HepG2 (cell line): Measurements from ENCODE around the gene OR1S1. TPM values are rescaled to one million over a fixed set of nuclear protein-coding genes. Genes with fewer than 3 reads are reported as not detected.

Source experiments
- BORCS8-MEF2B ChIP-seq: sonication (generic); formaldehyde crosslinking; IDR thresholded peaks from 2 replicates; pipeline ENCODE4 v1.8.0; 2022; ENCODE audit warnings: mild to moderate bottlenecking, missing genetic modification reagents
- EHMT2 ChIP-seq: fragments of 200-600 bp; sonication (generic); IDR thresholded peaks from 2 replicates; pipeline ENCODE4 v1.7.0; 2017; ENCODE audit warnings: antibody characterized with exemption, low read depth, low read length, borderline replicate concordance
- ELF3 ChIP-seq: IDR thresholded peaks from 2 replicates; pipeline ENCODE4 v1.6.1; 2016; ENCODE audit warnings: missing genetic modification reagents, missing compliant biosample characterization
- FOXJ3 ChIP-seq: sonication (generic); formaldehyde crosslinking; IDR thresholded peaks from 2 replicates; pipeline ENCODE4 v1.4.0; 2020; ENCODE audit warnings: missing genetic modification reagents, mild to moderate bottlenecking, borderline replicate concordance
- HHEX ChIP-seq: IDR thresholded peaks from 2 replicates; pipeline ENCODE4 v1.6.1; 2016; ENCODE audit warnings: control low read depth
- HNF4A ChIP-seq: sonication (generic); formaldehyde crosslinking; IDR thresholded peaks from 2 replicates; pipeline ENCODE4 v1.4.0; 2020; ENCODE audit warnings: missing genetic modification reagents
- KLF16 ChIP-seq, 2 experiments: sonication (generic) in 1 of 2; formaldehyde crosslinking in 1 of 2; IDR thresholded peaks; 2 replicates each; pipeline versions ENCODE4 v1.6.1 to v1.8.0; 2016 to 2023; ENCODE audit warnings: missing genetic modification reagents in 2 of 2, missing compliant biosample characterization in 1 of 2
- MIXL1 ChIP-seq: IDR thresholded peaks from 2 replicates; pipeline ENCODE4 v1.6.1; 2016
- NFYB ChIP-seq: sonication (generic); formaldehyde crosslinking; IDR thresholded peaks from 2 replicates; pipeline ENCODE4 v1.4.0; 2020; ENCODE audit warnings: missing genetic modification reagents
- RXRB ChIP-seq: IDR thresholded peaks from 2 replicates; pipeline ENCODE4 v1.6.1; 2016; ENCODE audit warnings: borderline replicate concordance, missing genetic modification reagents, missing compliant biosample characterization
- SIX1 ChIP-seq: sonication (generic); formaldehyde crosslinking; IDR thresholded peaks from 2 replicates; pipeline ENCODE4 v1.4.0; 2020; ENCODE audit warnings: missing genetic modification reagents, borderline replicate concordance
- TAF1 ChIP-seq: sonication (generic); formaldehyde crosslinking; IDR thresholded peaks from 2 replicates; pipeline ENCODE4 v1.4.0; 2020; ENCODE audit warnings: missing genetic modification reagents
- YEATS2 ChIP-seq: sonication (generic); formaldehyde crosslinking; IDR thresholded peaks from 2 replicates; pipeline ENCODE4 v1.4.0; 2020; ENCODE audit warnings: missing genetic modification reagents, borderline replicate concordance
- ZC3H13 ChIP-seq: sonication (generic); formaldehyde crosslinking; IDR thresholded peaks from 2 replicates; pipeline ENCODE4 v1.8.1; 2023; ENCODE audit warnings: mild to moderate bottlenecking, missing genetic modification reagents, moderate library complexity
- ZFP62 ChIP-seq: sonication (generic); formaldehyde crosslinking; IDR thresholded peaks from 2 replicates; pipeline ENCODE4 v1.4.0; 2020; ENCODE audit warnings: missing genetic modification reagents
- ZIK1 ChIP-seq: sonication (generic); formaldehyde crosslinking; IDR thresholded peaks from 2 replicates; pipeline ENCODE4 v1.5.0; 2020; ENCODE audit warnings: mild to moderate bottlenecking, low read depth, missing genetic modification reagents, borderline replicate concordance
- ZNF232 ChIP-seq: sonication (generic); formaldehyde crosslinking; IDR thresholded peaks from 2 replicates; pipeline ENCODE4 v1.4.0; 2020; ENCODE audit warnings: missing genetic modification reagents, borderline replicate concordance
- ZNF33B ChIP-seq: sonication (generic); formaldehyde crosslinking; IDR thresholded peaks from 2 replicates; pipeline ENCODE4 v1.5.1; 2020; ENCODE audit warnings: mild to moderate bottlenecking, missing genetic modification reagents
- ZNF354B ChIP-seq: sonication (generic); formaldehyde crosslinking; IDR thresholded peaks from 2 replicates; pipeline ENCODE4 v1.8.0; 2022; ENCODE audit warnings: mild to moderate bottlenecking, missing genetic modification reagents
- ZNF367 ChIP-seq: sonication (generic); formaldehyde crosslinking; IDR thresholded peaks from 2 replicates; pipeline ENCODE4 v1.4.0; 2020; ENCODE audit warnings: missing genetic modification reagents, borderline replicate concordance
- ZNF547 ChIP-seq: sonication (generic); formaldehyde crosslinking; IDR thresholded peaks from 2 replicates; pipeline ENCODE4 v1.5.1; 2020; ENCODE audit warnings: mild to moderate bottlenecking, missing genetic modification reagents
- ZNF619 ChIP-seq: sonication (generic); formaldehyde crosslinking; IDR thresholded peaks from 2 replicates; pipeline ENCODE4 v1.4.0; 2020; ENCODE audit warnings: mild to moderate bottlenecking, missing genetic modification reagents
- ZNF773 ChIP-seq: sonication (generic); formaldehyde crosslinking; IDR thresholded peaks from 2 replicates; pipeline ENCODE4 v1.4.0; 2020; ENCODE audit warnings: missing genetic modification reagents, borderline replicate concordance
- ZSCAN12 ChIP-seq: sonication (generic); formaldehyde crosslinking; IDR thresholded peaks from 2 replicates; pipeline ENCODE4 v1.9.0; 2021; ENCODE audit warnings: mild to moderate bottlenecking, missing genetic modification reagents
- polyA plus RNA-seq, 8 experiments: library from polyadenylated mRNA; depleted of rRNA in 3 of 8; stranded (reverse) in 7 of 8; unstranded in 1 of 8; fragments of >200 nt; fragmentation: Illumina TruSeq in 4 of 8; extraction: Trizol in 4 of 8; gene quantifications; 2 replicates each; pipeline versions ENCODE4 v1.2.1 to v1.2.3, GENCODE V29; 2011 to 2016; ENCODE audit warnings: low read depth in 4 of 8, missing spikeins in 1 of 8, mixed read lengths in 1 of 8; ENCODE audit not compliant: insufficient read depth in 1 of 8
- total RNA-seq, 5 experiments: library from RNA; depleted of rRNA; stranded (reverse); fragments of >200 nt; fragmentation: Illumina TruSeq; extraction: Trizol; gene quantifications; 2 replicates each; pipeline ENCODE4 v1.2.3, GENCODE V29; 2016; ENCODE audit warnings: low read depth in 1 of 5
- TF ChIP-seq, protein P1 (sequence below): sonication (generic); formaldehyde crosslinking; IDR thresholded peaks from 2 replicates; pipeline ENCODE4 v1.5.1; 2020; ENCODE audit warnings: mild to moderate bottlenecking, missing genetic modification reagents, moderate library complexity
- TF ChIP-seq, protein P2 (sequence below): sonication (generic); formaldehyde crosslinking; conservative IDR thresholded peaks from 2 replicates; pipeline ENCODE4 v1.5.0; 2020; ENCODE audit warnings: missing genetic modification reagents
- TF ChIP-seq, protein P3 (sequence below): sonication (generic); formaldehyde crosslinking; IDR thresholded peaks from 2 replicates; pipeline ENCODE4 v1.8.0; 2022; ENCODE audit warnings: mild to moderate bottlenecking, missing genetic modification reagents, borderline replicate concordance

The OR1S1 gene
- total and polyA plus RNA-seq, 2 of the 13 experiments (the other 11 are each of a cell fraction or from before 2014, with no cell fraction given), result not detected

DNA sequence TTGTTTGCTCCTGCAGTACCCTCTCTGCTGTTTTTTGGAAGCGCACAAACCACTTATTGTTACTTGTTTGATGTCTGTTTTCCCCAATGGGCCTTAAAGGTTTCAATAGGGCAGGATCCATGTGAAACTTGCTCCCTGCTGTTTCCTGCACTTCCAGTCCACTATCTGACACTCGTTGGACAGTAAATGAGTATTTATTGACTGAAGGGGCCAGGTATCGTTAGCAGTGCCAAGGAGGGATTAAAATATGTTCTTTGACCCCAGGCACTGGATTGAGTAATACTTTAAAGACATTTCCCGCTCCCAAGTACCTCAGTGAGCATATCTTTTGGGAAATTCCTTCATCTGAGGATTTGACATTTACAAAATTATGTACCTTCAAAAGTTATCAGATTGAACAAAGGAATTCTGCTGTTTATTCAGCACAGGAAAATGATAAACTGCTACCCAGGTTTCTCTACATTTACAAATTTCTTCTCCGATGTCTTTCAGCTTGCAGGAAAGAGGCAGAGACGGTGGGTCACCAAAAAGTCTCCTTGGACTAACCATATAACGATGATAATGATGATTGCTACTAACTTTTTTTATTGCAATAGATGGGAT is 46.9 kb upstream of the OR1S1 start (continued):
- TF ChIP-seq ZNF232 (CRISPR knock-in tag), result 0 out of 2 replicates have a peak, but pooled peaks have one; percentile 31
- peak; percentile 88; the same call in 1 of the 2 replicates for TF ChIP-seq EHMT2
- TF ChIP-seq NFYB, result no peak
- TF ChIP-seq ZNF367 (CRISPR knock-in tag), result no peak
- peak; percentile 99 for TF ChIP-seq HNF4A
- TF ChIP-seq RXRB, result peak; percentile 82
- TF ChIP-seq ZNF33B (CRISPR knock-in tag), result no peak
- peak in 1 of 2 experiments; percentile 87; a peak in 2 of 4 replicates for TF ChIP-seq KLF16 (CRISPR knock-in tag; IDR thresholded peaks at IDR 0.05)
- no peak for TF ChIP-seq ZNF773
- TF ChIP-seq ZFP62, result no peak
- peak; percentile 94; the same call in 1 of the 2 replicates for TF ChIP-seq FOXJ3
- TF ChIP-seq YEATS2, result no peak
- peak; percentile 89 for TF ChIP-seq MIXL1 (CRISPR knock-in tag)
- TF ChIP-seq, protein P1, sequence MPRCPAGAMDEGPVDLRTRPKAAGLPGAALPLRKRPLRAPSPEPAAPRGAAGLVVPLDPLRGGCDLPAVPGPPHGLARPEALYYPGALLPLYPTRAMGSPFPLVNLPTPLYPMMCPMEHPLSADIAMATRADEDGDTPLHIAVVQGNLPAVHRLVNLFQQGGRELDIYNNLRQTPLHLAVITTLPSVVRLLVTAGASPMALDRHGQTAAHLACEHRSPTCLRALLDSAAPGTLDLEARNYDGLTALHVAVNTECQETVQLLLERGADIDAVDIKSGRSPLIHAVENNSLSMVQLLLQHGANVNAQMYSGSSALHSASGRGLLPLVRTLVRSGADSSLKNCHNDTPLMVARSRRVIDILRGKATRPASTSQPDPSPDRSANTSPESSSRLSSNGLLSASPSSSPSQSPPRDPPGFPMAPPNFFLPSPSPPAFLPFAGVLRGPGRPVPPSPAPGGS (CRISPR knock-in tag), result no peak
- peak; percentile 83; the same call in 1 of the 2 replicates for TF ChIP-seq ELF3 (CRISPR knock-in tag)
- TF ChIP-seq SIX1 (CRISPR knock-in tag), result peak; percentile 81; the same call in 1 of the 2 replicates
- TF ChIP-seq ZC3H13 (CRISPR knock-in tag), result no peak
- TF ChIP-seq, protein P2, sequence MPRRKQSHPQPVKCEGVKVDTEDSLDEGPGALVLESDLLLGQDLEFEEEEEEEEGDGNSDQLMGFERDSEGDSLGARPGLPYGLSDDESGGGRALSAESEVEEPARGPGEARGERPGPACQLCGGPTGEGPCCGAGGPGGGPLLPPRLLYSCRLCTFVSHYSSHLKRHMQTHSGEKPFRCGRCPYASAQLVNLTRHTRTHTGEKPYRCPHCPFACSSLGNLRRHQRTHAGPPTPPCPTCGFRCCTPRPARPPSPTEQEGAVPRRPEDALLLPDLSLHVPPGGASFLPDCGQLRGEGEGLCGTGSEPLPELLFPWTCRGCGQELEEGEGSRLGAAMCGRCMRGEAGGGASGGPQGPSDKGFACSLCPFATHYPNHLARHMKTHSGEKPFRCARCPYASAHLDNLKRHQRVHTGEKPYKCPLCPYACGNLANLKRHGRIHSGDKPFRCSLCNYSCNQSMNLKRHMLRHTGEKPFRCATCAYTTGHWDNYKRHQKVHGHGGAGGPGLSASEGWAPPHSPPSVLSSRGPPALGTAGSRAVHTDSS (CRISPR knock-in tag), result no peak
- TF ChIP-seq HHEX (CRISPR knock-in tag), result peak; percentile 85
- no peak for TF ChIP-seq ZIK1 (CRISPR knock-in tag)
- no peak for TF ChIP-seq ZSCAN12 (CRISPR knock-in tag)
- no peak for TF ChIP-seq ZNF354B (CRISPR knock-in tag)
- TF ChIP-seq, protein P3, sequence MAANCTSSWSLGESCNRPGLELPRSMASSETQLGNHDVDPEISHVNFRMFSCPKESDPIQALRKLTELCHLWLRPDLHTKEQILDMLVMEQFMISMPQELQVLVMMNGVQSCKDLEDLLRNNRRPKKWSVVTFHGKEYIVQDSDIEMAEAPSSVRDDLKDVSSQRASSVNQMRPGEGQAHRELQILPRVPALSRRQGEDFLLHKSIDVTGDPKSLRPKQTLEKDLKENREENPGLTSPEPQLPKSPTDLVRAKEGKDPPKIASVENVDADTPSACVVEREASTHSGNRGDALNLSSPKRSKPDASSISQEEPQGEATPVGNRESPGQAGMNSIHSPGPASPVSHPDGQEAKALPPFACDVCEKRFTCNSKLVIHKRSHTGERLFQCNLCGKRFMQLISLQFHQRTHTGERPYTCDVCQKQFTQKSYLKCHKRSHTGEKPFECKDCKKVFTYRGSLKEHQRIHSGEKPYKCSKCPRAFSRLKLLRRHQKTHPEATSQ (CRISPR knock-in tag), result peak; percentile 90; the same call in 1 of the 2 replicates
- no peak for TF ChIP-seq TAF1 (CRISPR knock-in tag)
- TF ChIP-seq BORCS8-MEF2B (CRISPR knock-in tag), result no peak
- TF ChIP-seq ZNF547 (CRISPR knock-in tag), result no peak
- no peak for TF ChIP-seq ZNF619 (CRISPR knock-in tag)
